SK-N-SH treated with all-trans-retinoic acid at 6 μM for 48 hours (cell line): ENCODE data around the gene ZDHHC11B.

Experiments
- ATAC-seq: fragments of 200-7000 bp; cut with Tn5 transposase; 3 replicates; pipeline ENCODE4 v1.9.1; 2020; ENCODE audit warnings: mild to moderate bottlenecking, moderate library complexity
- ARNTL ChIP-seq: fragments of 450-650 bp; formaldehyde crosslinking; IDR thresholded peaks from 2 replicates; pipeline ENCODE4 v1.5.0; 2020; ENCODE audit warnings: low read depth, mild to moderate bottlenecking, moderate library complexity, borderline replicate concordance
- CSDC2 ChIP-seq: fragments of 250-450 bp; sonication (Bioruptor Pico); IDR thresholded peaks from 2 replicates; pipeline ENCODE4 v1.5.0; 2020; ENCODE audit warnings: mild to moderate bottlenecking, moderate library complexity
- ESRRG ChIP-seq: fragments of 250-450 bp; sonication (Bioruptor Pico); IDR thresholded peaks from 2 replicates; pipeline ENCODE4 v1.6.1; 2021; ENCODE audit warnings: mild to moderate bottlenecking
- GLIS3 ChIP-seq: fragments of 250-450 bp; sonication (Bioruptor Pico); IDR thresholded peaks from 2 replicates; pipeline ENCODE4 v1.5.0; 2020; ENCODE audit warnings: mild to moderate bottlenecking, moderate library complexity
- ISL1 ChIP-seq: fragments of 250-450 bp; sonication (Bioruptor Pico); IDR thresholded peaks from 2 replicates; pipeline ENCODE4 v2.1.2; 2022; ENCODE audit warnings: mild to moderate bottlenecking, moderate library complexity
- OSR1 ChIP-seq: fragments of 250-450 bp; sonication (Bioruptor Pico); IDR thresholded peaks from 2 replicates; pipeline ENCODE4 v1.8.0; 2022; ENCODE audit warnings: moderate library complexity, mild to moderate bottlenecking, inconsistent platforms
- PATZ1 ChIP-seq: fragments of 250-450 bp; sonication (Bioruptor Pico); IDR thresholded peaks from 2 replicates; pipeline ENCODE4 v1.8.0; 2020; ENCODE audit warnings: mild to moderate bottlenecking, moderate library complexity, borderline replicate concordance
- PPARA ChIP-seq: fragments of 250-450 bp; sonication (Bioruptor Pico); IDR thresholded peaks from 2 replicates; pipeline ENCODE4 v1.5.0; 2020; ENCODE audit warnings: mild to moderate bottlenecking, borderline replicate concordance
- RARB ChIP-seq: fragments of 250-450 bp; sonication (Bioruptor Pico); IDR thresholded peaks from 2 replicates; pipeline ENCODE4 v1.8.0; 2021; ENCODE audit warnings: mild to moderate bottlenecking, moderate library complexity
- SNAI2 ChIP-seq: fragments of 250-450 bp; sonication (Bioruptor Pico); IDR thresholded peaks from 2 replicates; pipeline ENCODE4 v1.5.0; 2020; ENCODE audit warnings: mild to moderate bottlenecking, moderate library complexity
- TOX ChIP-seq: fragments of 250-450 bp; sonication (Bioruptor Pico); IDR thresholded peaks from 2 replicates; pipeline ENCODE4 v1.8.0; 2021; ENCODE audit warnings: mild to moderate bottlenecking, moderate library complexity, borderline replicate concordance
- ZC3H10 ChIP-seq: fragments of 250-450 bp; sonication (Bioruptor Pico); IDR thresholded peaks from 2 replicates; pipeline ENCODE4 v1.5.1; 2021; ENCODE audit warnings: mild to moderate bottlenecking, moderate library complexity
- ZFP3 ChIP-seq: fragments of 250-450 bp; sonication (Bioruptor Pico); IDR thresholded peaks from 2 replicates; pipeline ENCODE4 v1.5.0; 2020; ENCODE audit warnings: mild to moderate bottlenecking, moderate library complexity
- ZFP30 ChIP-seq: fragments of 450-650 bp; formaldehyde crosslinking; IDR thresholded peaks from 2 replicates; pipeline ENCODE4 v1.5.0; 2022; ENCODE audit warnings: mild to moderate bottlenecking, moderate library complexity
- ZNF565 ChIP-seq: fragments of 450-650 bp; formaldehyde crosslinking; conservative IDR thresholded peaks from 2 replicates; pipeline ENCODE4 v1.5.0; 2020; ENCODE audit warnings: low read depth, mild to moderate bottlenecking, moderate library complexity
- ZNF70 ChIP-seq: fragments of 450-650 bp; formaldehyde crosslinking; IDR thresholded peaks from 2 replicates; pipeline ENCODE4 v1.5.0; 2020; ENCODE audit warnings: mild to moderate bottlenecking, moderate library complexity
- ZNF8 ChIP-seq: fragments of 450-650 bp; formaldehyde crosslinking; IDR thresholded peaks from 2 replicates; pipeline ENCODE4 v1.5.0; 2020; ENCODE audit warnings: mild to moderate bottlenecking, moderate library complexity
- TF ChIP-seq, protein P1 (sequence below): fragments of 250-450 bp; sonication (Bioruptor Pico); IDR thresholded peaks from 2 replicates; pipeline ENCODE4 v1.5.0; 2020; ENCODE audit warnings: mild to moderate bottlenecking, moderate library complexity
- TF ChIP-seq, protein P2 (sequence below): fragments of 250-450 bp; sonication (Bioruptor Pico); IDR thresholded peaks from 2 replicates; pipeline ENCODE4 v1.8.0; 2021; ENCODE audit warnings: low read depth, mild to moderate bottlenecking, moderate library complexity, borderline replicate concordance
- TF ChIP-seq, protein P3 (sequence below): fragments of 250-450 bp; sonication (Bioruptor Pico); IDR thresholded peaks from 2 replicates; pipeline ENCODE4 v1.5.1; 2020; ENCODE audit warnings: low read depth, mild to moderate bottlenecking, moderate library complexity
- TF ChIP-seq, protein P4 (sequence below): fragments of 250-450 bp; sonication (Bioruptor Pico); IDR thresholded peaks from 2 replicates; pipeline ENCODE4 v1.5.1; 2021; ENCODE audit warnings: mild to moderate bottlenecking, moderate library complexity

The ZDHHC11B gene

GRCh38 chr5:666816-667498, 117.6 kb downstream of the ZDHHC11B start:
- TF ChIP-seq, protein P1, sequence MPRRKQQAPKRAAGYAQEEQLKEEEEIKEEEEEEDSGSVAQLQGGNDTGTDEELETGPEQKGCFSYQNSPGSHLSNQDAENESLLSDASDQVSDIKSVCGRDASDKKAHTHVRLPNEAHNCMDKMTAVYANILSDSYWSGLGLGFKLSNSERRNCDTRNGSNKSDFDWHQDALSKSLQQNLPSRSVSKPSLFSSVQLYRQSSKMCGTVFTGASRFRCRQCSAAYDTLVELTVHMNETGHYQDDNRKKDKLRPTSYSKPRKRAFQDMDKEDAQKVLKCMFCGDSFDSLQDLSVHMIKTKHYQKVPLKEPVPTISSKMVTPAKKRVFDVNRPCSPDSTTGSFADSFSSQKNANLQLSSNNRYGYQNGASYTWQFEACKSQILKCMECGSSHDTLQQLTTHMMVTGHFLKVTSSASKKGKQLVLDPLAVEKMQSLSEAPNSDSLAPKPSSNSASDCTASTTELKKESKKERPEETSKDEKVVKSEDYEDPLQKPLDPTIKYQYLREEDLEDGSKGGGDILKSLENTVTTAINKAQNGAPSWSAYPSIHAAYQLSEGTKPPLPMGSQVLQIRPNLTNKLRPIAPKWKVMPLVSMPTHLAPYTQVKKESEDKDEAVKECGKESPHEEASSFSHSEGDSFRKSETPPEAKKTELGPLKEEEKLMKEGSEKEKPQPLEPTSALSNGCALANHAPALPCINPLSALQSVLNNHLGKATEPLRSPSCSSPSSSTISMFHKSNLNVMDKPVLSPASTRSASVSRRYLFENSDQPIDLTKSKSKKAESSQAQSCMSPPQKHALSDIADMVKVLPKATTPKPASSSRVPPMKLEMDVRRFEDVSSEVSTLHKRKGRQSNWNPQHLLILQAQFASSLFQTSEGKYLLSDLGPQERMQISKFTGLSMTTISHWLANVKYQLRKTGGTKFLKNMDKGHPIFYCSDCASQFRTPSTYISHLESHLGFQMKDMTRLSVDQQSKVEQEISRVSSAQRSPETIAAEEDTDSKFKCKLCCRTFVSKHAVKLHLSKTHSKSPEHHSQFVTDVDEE (CRISPR knock-in tag): no peak
- TF ChIP-seq CSDC2 (CRISPR knock-in tag) (no peak), ZC3H10 (no peak), ZNF8 (CRISPR knock-in tag) (no peak), OSR1 (no peak), ZFP30 (CRISPR knock-in tag) (no peak), ZNF70 (CRISPR knock-in tag) (no peak), ZNF565 (CRISPR knock-in tag) (no peak), ARNTL (CRISPR knock-in tag) (no peak), ISL1 (CRISPR knock-in tag) (no peak), ESRRG (CRISPR knock-in tag) (no peak), TOX (CRISPR knock-in tag) (no peak), SNAI2 (CRISPR knock-in tag) (no peak), PATZ1 (CRISPR knock-in tag) (no peak), GLIS3 (CRISPR knock-in tag) (no peak)
- TF ChIP-seq, protein P2, sequence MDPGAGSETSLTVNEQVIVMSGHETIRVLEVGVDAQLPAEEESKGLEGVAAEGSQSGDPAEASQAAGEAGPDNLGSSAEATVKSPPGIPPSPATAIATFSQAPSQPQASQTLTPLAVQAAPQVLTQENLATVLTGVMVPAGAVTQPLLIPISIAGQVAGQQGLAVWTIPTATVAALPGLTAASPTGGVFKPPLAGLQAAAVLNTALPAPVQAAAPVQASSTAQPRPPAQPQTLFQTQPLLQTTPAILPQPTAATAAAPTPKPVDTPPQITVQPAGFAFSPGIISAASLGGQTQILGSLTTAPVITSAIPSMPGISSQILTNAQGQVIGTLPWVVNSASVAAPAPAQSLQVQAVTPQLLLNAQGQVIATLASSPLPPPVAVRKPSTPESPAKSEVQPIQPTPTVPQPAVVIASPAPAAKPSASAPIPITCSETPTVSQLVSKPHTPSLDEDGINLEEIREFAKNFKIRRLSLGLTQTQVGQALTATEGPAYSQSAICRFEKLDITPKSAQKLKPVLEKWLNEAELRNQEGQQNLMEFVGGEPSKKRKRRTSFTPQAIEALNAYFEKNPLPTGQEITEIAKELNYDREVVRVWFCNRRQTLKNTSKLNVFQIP (CRISPR knock-in tag): no peak
- TF ChIP-seq, protein P3, sequence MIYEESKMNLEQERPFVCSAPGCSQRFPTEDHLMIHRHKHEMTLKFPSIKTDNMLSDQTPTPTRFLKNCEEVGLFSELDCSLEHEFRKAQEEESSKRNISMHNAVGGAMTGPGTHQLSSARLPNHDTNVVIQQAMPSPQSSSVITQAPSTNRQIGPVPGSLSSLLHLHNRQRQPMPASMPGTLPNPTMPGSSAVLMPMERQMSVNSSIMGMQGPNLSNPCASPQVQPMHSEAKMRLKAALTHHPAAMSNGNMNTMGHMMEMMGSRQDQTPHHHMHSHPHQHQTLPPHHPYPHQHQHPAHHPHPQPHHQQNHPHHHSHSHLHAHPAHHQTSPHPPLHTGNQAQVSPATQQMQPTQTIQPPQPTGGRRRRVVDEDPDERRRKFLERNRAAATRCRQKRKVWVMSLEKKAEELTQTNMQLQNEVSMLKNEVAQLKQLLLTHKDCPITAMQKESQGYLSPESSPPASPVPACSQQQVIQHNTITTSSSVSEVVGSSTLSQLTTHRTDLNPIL (CRISPR knock-in tag): no peak
- ATAC-seq: no peak

DNA sequence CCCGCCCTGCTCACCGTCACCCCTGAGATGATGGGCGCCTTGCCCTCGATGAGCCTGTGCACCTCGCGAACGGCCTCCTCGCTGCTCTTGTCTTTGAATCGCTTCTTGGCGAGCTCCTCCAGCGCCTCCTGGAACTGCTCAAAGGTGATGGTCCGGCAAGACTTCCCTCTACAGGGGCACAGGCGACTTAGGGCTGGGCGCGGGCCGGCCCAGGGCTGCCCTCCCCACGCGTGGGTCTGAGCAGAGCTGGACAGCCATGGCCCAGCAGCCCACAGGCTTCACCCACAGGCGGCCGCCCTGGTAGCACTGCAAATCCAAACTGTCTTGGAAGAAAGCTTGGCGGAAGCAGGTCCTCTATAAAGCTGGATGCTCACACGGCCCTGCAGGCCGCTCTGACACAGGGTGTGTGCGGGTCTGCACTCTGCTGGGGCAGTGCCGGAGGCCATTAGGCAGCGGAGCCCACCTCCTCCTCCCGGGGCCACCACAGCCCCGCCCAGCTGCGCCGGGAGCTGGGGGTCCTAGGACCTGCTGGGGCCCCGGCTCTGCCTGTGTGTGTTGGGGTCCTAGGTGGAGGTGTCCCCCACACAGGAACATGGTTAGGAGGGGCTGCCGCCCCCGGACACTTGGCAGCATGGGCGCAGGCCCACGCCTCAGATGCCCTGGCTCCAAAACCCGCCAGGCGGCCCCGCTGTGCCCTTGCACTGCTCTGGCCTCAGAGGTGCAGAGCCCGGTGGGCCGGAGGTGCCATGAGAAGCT, 118.4 kb downstream of the ZDHHC11B start:
- no peak for ATAC-seq
- TF ChIP-seq, protein P3 (CRISPR knock-in tag): no peak
- TF ChIP-seq PATZ1 (CRISPR knock-in tag) (no peak), ZFP3 (CRISPR knock-in tag) (no peak), ZNF565 (CRISPR knock-in tag) (no peak), RARB (CRISPR knock-in tag) (no peak), GLIS3 (CRISPR knock-in tag) (no peak), ZNF8 (CRISPR knock-in tag) (no peak), PPARA (no peak), OSR1 (no peak), SNAI2 (CRISPR knock-in tag) (no peak), ZNF70 (CRISPR knock-in tag) (no peak), ESRRG (CRISPR knock-in tag) (no peak)
- TF ChIP-seq, protein P2 (CRISPR knock-in tag): no peak
- TF ChIP-seq, protein P4, sequence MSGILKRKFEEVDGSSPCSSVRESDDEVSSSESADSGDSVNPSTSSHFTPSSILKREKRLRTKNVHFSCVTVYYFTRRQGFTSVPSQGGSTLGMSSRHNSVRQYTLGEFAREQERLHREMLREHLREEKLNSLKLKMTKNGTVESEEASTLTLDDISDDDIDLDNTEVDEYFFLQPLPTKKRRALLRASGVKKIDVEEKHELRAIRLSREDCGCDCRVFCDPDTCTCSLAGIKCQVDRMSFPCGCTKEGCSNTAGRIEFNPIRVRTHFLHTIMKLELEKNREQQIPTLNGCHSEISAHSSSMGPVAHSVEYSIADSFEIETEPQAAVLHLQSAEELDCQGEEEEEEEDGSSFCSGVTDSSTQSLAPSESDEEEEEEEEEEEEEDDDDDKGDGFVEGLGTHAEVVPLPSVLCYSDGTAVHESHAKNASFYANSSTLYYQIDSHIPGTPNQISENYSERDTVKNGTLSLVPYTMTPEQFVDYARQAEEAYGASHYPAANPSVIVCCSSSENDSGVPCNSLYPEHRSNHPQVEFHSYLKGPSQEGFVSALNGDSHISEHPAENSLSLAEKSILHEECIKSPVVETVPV: no peak
